ENCODE results near the gene NLRC5. TPM values are rescaled to one million over a fixed set of nuclear protein-coding genes. Genes with fewer than 3 reads are reported as not detected.

The NLRC5 gene
- total RNA-seq, 1 donor from 2014 or later, result 1.5 TPM

DNA sequence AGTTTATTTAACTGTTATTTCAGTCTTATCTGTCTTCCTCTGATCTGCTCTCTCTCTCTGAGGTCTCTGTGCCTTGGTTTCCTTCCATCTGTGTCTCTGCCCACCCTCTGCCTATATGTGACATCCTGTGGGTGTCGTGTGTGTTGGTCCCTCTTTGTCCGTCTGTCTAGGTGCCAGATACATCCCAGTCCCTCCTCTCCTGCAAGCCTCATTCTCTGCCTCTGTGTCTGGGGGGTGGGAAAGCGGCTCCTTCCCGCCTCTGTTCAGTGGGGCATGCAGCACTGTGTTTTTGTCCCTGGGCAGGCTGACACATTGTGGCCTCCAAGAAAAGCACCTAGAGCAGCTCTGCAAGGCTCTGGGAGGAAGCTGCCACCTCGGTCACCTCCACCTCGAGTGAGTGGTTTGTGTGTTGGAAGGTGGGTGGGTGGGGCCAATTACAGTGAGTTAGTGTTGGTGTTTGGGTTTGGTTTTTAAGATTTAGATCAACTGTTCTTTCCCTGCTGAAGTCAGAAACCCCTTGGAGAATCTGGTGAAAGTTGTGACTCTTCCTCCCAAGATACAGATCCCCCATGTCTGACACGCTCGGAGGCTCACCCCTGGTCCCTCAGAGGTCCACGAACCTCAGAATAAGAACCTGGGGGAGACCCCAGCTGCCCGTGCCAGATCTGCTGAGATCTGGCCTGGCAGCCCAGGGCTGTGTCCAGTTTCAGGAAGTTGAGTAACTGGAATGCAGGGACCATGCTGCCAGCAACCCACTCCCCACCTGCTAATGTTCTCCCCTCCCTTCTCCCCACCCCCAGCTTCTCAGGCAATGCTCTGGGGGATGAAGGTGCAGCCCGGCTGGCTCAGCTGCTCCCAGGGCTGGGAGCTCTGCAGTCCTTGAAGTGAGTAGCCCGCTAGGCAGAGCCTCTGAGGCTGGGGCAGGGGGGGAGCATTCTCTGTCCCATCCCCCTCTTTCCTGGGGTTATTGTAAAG is 52.1 kb downstream of the NLRC5 start:
- H3K27me3 Mint-ChIP-seq (ENCODE audit: unreplicated experiment), result peaks cover 6% of the 10 kb centered on the region
- H3K9me3 Mint-ChIP-seq (ENCODE audit: unreplicated experiment), result peaks cover 4% of the 10 kb centered on the region
- TF ChIP-seq, protein P1, sequence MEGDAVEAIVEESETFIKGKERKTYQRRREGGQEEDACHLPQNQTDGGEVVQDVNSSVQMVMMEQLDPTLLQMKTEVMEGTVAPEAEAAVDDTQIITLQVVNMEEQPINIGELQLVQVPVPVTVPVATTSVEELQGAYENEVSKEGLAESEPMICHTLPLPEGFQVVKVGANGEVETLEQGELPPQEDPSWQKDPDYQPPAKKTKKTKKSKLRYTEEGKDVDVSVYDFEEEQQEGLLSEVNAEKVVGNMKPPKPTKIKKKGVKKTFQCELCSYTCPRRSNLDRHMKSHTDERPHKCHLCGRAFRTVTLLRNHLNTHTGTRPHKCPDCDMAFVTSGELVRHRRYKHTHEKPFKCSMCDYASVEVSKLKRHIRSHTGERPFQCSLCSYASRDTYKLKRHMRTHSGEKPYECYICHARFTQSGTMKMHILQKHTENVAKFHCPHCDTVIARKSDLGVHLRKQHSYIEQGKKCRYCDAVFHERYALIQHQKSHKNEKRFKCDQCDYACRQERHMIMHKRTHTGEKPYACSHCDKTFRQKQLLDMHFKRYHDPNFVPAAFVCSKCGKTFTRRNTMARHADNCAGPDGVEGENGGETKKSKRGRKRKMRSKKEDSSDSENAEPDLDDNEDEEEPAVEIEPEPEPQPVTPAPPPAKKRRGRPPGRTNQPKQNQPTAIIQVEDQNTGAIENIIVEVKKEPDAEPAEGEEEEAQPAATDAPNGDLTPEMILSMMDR (IDR thresholded peaks at IDR 0.05; ENCODE audit: partially characterized antibody, unreplicated experiment), result no peak

DNA sequence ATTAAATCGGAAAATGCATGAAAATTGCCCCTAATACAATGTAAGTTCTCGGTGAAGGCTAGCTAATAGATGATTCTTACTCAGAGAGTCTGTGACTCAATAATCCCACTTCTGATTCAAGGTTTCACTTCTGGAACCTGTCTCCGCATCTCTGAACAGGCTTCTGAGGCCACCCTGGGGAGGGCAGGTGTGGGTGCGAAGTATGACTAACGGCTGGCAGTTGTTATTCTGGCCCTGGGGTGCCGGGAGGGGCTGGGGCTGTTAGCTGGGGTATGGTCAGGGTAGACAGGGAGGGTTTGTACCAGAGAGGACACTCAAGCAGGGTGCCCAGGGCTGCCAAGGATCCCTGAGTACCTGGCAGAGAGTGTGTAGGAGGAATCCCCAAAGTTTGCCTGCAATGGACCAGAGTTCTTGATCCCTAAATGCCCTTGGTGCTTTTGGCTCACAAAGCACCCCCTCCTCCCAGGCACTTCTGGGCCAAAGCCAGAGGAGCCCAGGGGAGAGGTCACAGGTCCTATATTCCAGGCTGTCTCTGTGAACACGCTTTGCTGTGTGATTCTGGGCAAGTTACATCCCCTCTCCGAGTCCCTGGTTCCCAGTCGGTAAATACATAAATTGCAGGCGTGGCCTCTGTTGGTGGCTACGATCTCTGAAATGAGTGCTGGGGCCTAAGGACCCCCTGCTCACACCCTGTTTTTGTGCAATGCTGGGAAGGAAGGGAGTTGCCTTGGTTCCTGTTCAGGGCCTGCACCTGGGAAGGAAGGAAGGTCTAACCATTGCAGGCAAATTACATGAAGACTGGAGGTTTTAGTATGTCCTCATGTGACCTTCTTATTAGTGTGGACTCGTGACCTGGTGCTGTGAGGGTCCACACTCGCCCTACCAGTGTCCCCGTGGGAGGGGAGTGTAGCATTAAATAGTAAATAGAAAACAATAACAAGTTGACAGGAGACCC is 53.1 kb downstream of the NLRC5 start:
- DNase-seq, result no peak
- peaks cover 4% of the 10 kb centered on the region for H3K9me3 Mint-ChIP-seq (ENCODE audit: unreplicated experiment)
- TF ChIP-seq, protein P1 (IDR thresholded peaks at IDR 0.05; ENCODE audit: partially characterized antibody, unreplicated experiment), result no peak
- H3K27me3 Mint-ChIP-seq (ENCODE audit: unreplicated experiment), result peaks cover 6% of the 10 kb centered on the region
- peaks cover 5% of the 10 kb centered on the region for H3K4me1 Mint-ChIP-seq (ENCODE audit: low read depth, unreplicated experiment)
- no peak overlapping the region for H3K27ac Mint-ChIP-seq (ENCODE audit: unreplicated experiment)
- H3K36me3 Mint-ChIP-seq (ENCODE audit: unreplicated experiment), result peaks cover 7% of the 10 kb centered on the region
- no peak overlapping the region for H3K4me3 Mint-ChIP-seq (ENCODE audit: unreplicated experiment)

More for the DNA sequence above, 52.1 kb downstream of the NLRC5 start:
- Mint-ChIP-seq H3K36me3 (ENCODE audit: unreplicated experiment) (peaks cover 7% of the 10 kb centered on the region), H3K27ac (ENCODE audit: unreplicated experiment) (no peak overlapping the region), H3K4me1 (ENCODE audit: low read depth, unreplicated experiment) (peaks cover 5% of the 10 kb centered on the region), H3K4me3 (ENCODE audit: unreplicated experiment) (no peak overlapping the region)
- no peak for DNase-seq

DNA sequence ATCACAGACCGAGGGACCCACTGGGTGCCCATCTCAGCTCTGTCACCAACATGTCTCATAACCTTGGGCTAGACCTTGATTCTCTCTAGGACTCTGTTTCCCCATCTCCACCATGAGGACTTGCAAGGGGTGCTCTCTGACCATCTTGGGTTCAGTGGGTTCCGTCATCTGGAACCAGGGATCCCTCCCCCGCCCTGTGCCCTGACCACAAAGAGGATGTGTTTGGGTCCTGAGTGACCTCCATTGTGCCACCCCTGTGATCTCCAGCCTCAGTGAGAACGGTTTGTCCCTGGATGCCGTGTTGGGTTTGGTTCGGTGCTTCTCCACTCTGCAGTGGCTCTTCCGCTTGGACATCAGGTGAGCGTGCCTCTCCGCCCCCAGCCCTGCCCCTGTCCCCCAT is 53.9 kb downstream of the NLRC5 start:
- Mint-ChIP-seq H3K27me3 (ENCODE audit: unreplicated experiment) (peaks cover 8% of the 10 kb centered on the region), H3K9me3 (ENCODE audit: unreplicated experiment) (peaks cover 4% of the 10 kb centered on the region), H3K4me1 (ENCODE audit: low read depth, unreplicated experiment) (peaks cover 5% of the 10 kb centered on the region)

DNA sequence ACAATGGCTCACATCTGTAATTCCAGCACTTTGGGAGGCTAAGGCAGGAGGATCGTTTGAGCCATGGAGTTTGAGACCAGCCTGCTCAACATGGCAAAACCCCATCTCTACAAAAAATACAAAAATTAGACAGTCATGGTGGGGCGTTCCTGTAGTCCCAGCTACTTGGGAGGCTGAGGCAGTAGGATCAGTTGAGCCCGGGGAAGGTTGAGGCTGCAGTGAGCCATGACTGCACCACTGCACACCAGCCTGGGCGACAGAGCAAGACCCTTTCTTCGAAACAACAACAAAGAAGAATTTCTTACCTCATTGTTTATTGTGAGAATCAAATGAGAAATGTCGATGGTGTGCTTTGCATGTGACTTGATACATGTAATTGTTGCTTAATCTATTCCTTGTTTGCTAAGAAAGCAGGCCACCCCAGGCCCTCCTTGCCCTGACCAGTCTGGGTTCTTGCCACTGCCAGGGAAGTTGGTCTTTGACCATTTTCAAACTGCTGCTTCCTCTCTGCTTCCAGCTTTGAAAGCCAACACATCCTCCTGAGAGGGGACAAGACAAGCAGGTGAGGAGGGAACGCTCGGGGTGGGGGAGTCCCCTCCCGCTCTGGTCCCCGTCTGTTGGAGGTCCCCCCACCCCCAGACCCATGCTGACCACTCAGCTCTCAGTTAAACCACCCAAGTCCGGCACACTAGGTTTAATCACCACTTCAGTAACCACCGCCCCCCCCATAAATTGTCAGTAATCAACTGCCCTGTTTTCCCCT is 55.8 kb downstream of the NLRC5 start:
- H3K27ac Mint-ChIP-seq (ENCODE audit: unreplicated experiment), result no peak overlapping the region
- DNase-seq, result no peak
- peaks cover 8% of the 10 kb centered on the region for H3K27me3 Mint-ChIP-seq (ENCODE audit: unreplicated experiment)
- TF ChIP-seq, protein P1 (IDR thresholded peaks at IDR 0.05; ENCODE audit: partially characterized antibody, unreplicated experiment), result no peak
- peaks cover 5% of the 10 kb centered on the region for H3K4me1 Mint-ChIP-seq (ENCODE audit: low read depth, unreplicated experiment)
- peaks cover 2% of the 10 kb centered on the region for H3K9me3 Mint-ChIP-seq (ENCODE audit: unreplicated experiment)
- H3K4me3 Mint-ChIP-seq (ENCODE audit: unreplicated experiment), result no peak overlapping the region
- H3K36me3 Mint-ChIP-seq (ENCODE audit: unreplicated experiment), result peaks cover 7% of the 10 kb centered on the region

More for the DNA sequence above, 53.9 kb downstream of the NLRC5 start:
- TF ChIP-seq, protein P1 (IDR thresholded peaks at IDR 0.05; ENCODE audit: partially characterized antibody, unreplicated experiment), result no peak
- Mint-ChIP-seq H3K4me3 (ENCODE audit: unreplicated experiment) (no peak overlapping the region), H3K36me3 (ENCODE audit: unreplicated experiment) (peaks cover 7% of the 10 kb centered on the region), H3K27ac (ENCODE audit: unreplicated experiment) (no peak overlapping the region)
- DNase-seq, result no peak
